Endothelial cell (in vitro differentiated cells): ENCODE data around the gene OSBPL2. TPM values are rescaled to one million over a fixed set of nuclear protein-coding genes. Genes with fewer than 3 reads are reported as not detected.

ENCODE experiments used
- DNase-seq: peaks from one replicate; pipeline ENCODE4 v3.0.0; 2021; ENCODE audit warnings: low spot score
- H3K27ac Mint-ChIP-seq: one replicate; pipeline ENCODE4 v1.8.0; 2021; ENCODE audit warnings: mixed read lengths, inconsistent platforms; ENCODE audit not compliant: unreplicated experiment
- H3K27me3 Mint-ChIP-seq: one replicate; pipeline ENCODE4 v1.8.0; 2021; ENCODE audit warnings: mild to moderate bottlenecking, moderate library complexity, mixed read lengths, inconsistent platforms; ENCODE audit not compliant: unreplicated experiment
- H3K36me3 Mint-ChIP-seq: one replicate; pipeline ENCODE4 v1.8.0; 2021; ENCODE audit warnings: mild to moderate bottlenecking, low read depth, mixed read lengths, inconsistent platforms; ENCODE audit not compliant: unreplicated experiment
- H3K4me1 Mint-ChIP-seq: one replicate; pipeline ENCODE4 v1.8.0; 2021; ENCODE audit warnings: mild to moderate bottlenecking, mixed read lengths, inconsistent platforms; ENCODE audit not compliant: unreplicated experiment
- H3K4me3 Mint-ChIP-seq: one replicate; pipeline ENCODE4 v1.8.0; 2021; ENCODE audit warnings: mild to moderate bottlenecking, mixed read lengths, inconsistent platforms; ENCODE audit not compliant: unreplicated experiment
- H3K9me3 Mint-ChIP-seq: one replicate; pipeline ENCODE4 v1.8.0; 2021; ENCODE audit warnings: mixed read lengths, inconsistent platforms; ENCODE audit not compliant: unreplicated experiment
- CTCF ChIP-seq: fragments of 200-600 bp; sonication (generic); IDR thresholded peaks from one replicate; pipeline ENCODE4 v1.5.0; 2021; ENCODE audit warnings: antibody characterized with exemption; ENCODE audit not compliant: unreplicated experiment
- total RNA-seq: library from RNA; stranded (reverse); fragmentation: NEBNext Ultra II Directional; extraction: Animal tissue kit (Norgen Biotek cat#: 25700); gene quantifications from one replicate; pipeline ENCODE4 v1.2.1, GENCODE V29; 2021; ENCODE audit not compliant: unreplicated experiment

The OSBPL2 gene
- total RNA-seq, 1 donor from 2014 or later = 39.5 TPM

GRCh38 chr20:62193079-62194025 lies 45.0 kb upstream of the OSBPL2 start:
- H3K27me3 Mint-ChIP-seq = peaks cover 2% of the 10 kb centered on the region
- DNase-seq = no peak
- peaks cover 5% of the 10 kb centered on the region for H3K36me3 Mint-ChIP-seq
- H3K4me3 Mint-ChIP-seq = no peak overlapping the region
- H3K4me1 Mint-ChIP-seq = peaks cover 2% of the 10 kb centered on the region
- no peaks in the 10 kb centered on the region for H3K9me3 Mint-ChIP-seq
- H3K27ac Mint-ChIP-seq = no peak overlapping the region
- no peak for TF ChIP-seq CTCF

GRCh38 chr20:62195075-62195405 lies 43.3 kb upstream of the OSBPL2 start:
- Mint-ChIP-seq H3K4me1 (peaks cover 2% of the 10 kb centered on the region), H3K27me3 (peaks cover 2% of the 10 kb centered on the region), H3K27ac (no peak overlapping the region), H3K36me3 (peaks cover 16% of the 10 kb centered on the region), H3K9me3 (no peaks in the 10 kb centered on the region), H3K4me3 (no peak overlapping the region)
- DNase-seq = no peak
- TF ChIP-seq CTCF = no peak

- no peaks in the 10 kb centered on the region for H3K9me3 Mint-ChIP-seq
- no peak for TF ChIP-seq CTCF
- no peak overlapping the region for H3K27ac Mint-ChIP-seq
- DNase-seq = no peak
- peaks cover 2% of the 10 kb centered on the region for H3K27me3 Mint-ChIP-seq
- H3K4me1 Mint-ChIP-seq = peaks cover 1% of the 10 kb centered on the region
- H3K36me3 Mint-ChIP-seq = peaks cover 22% of the 10 kb centered on the region
- no peak overlapping the region for H3K4me3 Mint-ChIP-seq
These were observed 42.6 kb upstream of the OSBPL2 start for GRCh38 chr20:62195736-62196135.

- Mint-ChIP-seq H3K27me3 (peaks cover under 1% of the 10 kb centered on the region), H3K36me3 (peaks cover 22% of the 10 kb centered on the region), H3K27ac (no peak overlapping the region), H3K4me1 (no peaks in the 10 kb centered on the region), H3K9me3 (no peaks in the 10 kb centered on the region), H3K4me3 (no peak overlapping the region)
- no peak for TF ChIP-seq CTCF
- DNase-seq = no peak
These were observed 42.0 kb upstream of the OSBPL2 start for GRCh38 chr20:62196286-62196685.

GRCh38 chr20:62197311-62197710 lies 41.0 kb upstream of the OSBPL2 start:
- TF ChIP-seq CTCF = no peak
- peaks cover 3% of the 10 kb centered on the region for H3K4me1 Mint-ChIP-seq

More at GRCh38 chr20:62197311-62197710, 41.0 kb upstream of the OSBPL2 start:
- H3K36me3 Mint-ChIP-seq = peaks cover 22% of the 10 kb centered on the region
- no peaks in the 10 kb centered on the region for H3K9me3 Mint-ChIP-seq
- no peak overlapping the region for H3K4me3 Mint-ChIP-seq
- no peaks in the 10 kb centered on the region for H3K27me3 Mint-ChIP-seq
- no peak overlapping the region for H3K27ac Mint-ChIP-seq
- DNase-seq = no peak
